ENCODE results near the gene C2CD4C.
"Not testable (repeated sequence)": the region's sequence is repeated elsewhere in the genome, so short reads cannot be mapped to it uniquely, and the experiment has no call there.

C2CD4C gene

DNA sequence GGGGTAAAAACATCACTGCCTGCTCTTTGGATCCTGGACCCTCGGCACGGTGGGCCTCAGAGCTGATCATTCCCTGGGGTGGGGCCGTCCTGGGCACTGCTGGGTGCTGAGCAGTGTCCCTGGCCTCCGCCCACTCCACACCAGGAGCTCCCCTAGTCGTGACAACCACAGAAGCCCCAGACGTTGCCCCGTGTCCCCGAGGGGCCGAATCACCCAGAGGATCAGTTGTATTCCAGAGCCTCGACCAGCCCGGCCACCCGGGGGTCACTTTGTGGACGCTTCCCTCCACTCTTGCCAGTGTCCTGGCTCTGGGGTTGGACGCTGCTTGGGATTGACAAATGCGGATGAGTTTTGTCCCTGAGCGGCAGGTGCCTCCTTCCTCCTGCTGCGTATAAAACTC lies 10.2 kb downstream of the C2CD4C start:
- DNase-seq (ENCODE audit: low read depth in 2 of 2) = no peak

DNA sequence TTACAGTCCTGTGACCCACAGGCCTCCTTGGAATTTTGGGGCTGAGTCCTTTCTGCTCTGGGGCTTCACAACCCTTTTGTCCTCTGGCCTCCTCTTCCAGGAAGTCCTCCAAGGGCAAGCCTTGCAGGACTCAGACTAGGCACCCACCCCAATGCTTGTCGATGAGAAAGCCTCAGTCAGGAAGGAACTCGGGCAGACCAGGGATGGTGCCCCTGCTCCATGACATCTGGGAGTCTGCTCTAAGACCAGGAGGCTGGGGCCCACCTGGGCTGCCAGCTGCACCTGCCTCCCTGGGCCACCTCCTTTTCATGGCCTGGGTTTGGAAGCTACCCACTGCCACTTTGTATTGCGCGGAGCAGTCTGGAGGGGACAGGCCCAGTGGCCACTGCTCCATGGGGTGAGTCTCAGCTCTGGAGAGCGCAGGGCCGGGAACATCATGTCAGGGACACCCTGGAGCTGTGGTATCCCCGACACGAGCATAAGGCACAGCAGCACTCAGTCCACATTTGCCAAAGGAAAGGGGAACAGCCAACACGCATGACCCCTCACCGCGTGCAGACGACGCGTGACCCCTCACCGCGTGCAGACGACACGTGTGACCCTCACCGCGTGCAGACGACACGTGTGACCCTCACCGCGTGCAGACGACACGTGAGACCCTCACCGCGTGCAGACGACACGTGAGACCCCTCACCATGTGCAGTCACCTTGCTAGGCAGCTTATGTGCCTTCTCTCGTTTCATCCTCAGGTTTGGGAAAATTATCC lies 10.8 kb downstream of the C2CD4C start:
- no peak for DNase-seq (ENCODE audit: low read depth in 2 of 2)

DNA sequence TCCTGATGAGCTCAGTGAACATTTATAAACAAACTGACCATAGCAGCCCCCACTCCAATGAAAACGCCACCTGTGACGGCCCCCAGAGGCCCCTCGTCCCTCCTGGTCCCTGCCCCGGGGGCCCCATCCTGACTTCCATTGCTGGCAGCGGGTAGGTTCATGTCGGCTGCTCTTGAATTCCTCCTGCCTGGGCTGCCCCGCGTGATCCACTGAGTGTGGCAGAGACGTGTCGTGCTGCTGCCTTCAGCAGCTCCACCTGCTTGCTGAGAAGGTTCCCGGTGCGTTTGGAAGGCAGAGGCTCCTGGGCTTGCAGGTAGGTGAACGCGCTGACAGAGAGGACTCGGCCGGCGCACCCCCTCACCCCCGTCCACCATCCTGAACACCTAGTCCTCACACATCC lies 11.6 kb downstream of the C2CD4C start:
- DNase-seq (ENCODE audit: low read depth in 2 of 2) = no peak

DNA sequence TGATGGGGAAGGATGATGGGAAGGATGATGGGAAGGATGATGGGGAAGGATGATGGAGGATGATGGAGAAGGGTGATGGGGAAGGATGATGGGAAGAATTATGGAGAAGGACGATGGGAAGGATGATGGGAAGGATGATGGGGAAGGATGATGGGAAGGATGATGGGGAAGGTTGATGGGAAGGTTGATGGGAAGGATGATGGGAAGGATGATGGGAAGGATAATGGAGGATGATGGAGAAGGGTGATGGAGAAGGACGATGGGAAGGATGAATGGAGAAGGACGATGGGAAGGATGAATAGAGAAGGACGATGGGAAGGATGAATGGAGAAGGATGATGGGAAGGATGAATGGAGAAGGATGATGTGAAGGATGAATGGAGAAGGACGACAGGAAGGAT lies 13.5 kb downstream of the C2CD4C start:
- no peak for DNase-seq (ENCODE audit: low read depth in 2 of 2)

DNA sequence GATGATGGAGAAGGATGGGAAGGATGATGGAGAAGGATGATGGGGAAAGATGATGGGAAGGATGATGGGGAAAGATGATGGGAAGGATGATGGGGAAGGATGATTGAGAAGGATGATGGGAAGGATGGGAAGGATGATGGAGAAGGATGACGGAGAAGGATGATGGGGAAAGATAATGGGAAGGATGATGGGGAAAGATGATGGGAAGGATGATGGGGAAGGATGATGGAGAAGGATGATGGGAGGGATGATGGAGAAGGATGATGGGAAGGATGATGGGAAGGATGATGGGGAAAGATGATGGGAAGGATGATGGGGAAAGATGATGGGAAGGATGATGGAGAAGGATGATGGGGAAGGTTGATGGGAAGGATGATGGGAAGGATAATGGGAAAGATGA lies 14.1 kb downstream of the C2CD4C start:
- not testable (repeated sequence) for DNase-seq (ENCODE audit: low read depth in 2 of 2)

DNA sequence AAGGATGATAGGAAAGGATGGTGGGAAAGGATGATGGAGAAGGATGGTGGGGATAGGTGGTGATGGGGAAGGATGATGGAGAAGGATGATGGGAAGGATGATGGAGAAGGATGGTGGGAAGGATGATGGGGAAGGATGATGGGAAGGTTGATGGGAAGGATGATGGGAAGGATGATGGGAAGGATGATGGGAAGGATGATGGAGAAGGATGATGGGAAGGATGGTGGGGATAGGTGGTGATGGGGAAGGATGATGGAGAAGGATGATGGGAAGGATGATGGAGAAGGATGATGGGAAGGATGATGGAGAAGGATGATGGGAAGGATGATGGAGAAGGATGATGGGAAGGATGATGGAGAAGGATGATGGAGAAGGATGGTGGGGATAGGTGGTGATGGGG lies 15.4 kb downstream of the C2CD4C start:
- DNase-seq (ENCODE audit: low read depth in 2 of 2) = not testable (repeated sequence)

DNA sequence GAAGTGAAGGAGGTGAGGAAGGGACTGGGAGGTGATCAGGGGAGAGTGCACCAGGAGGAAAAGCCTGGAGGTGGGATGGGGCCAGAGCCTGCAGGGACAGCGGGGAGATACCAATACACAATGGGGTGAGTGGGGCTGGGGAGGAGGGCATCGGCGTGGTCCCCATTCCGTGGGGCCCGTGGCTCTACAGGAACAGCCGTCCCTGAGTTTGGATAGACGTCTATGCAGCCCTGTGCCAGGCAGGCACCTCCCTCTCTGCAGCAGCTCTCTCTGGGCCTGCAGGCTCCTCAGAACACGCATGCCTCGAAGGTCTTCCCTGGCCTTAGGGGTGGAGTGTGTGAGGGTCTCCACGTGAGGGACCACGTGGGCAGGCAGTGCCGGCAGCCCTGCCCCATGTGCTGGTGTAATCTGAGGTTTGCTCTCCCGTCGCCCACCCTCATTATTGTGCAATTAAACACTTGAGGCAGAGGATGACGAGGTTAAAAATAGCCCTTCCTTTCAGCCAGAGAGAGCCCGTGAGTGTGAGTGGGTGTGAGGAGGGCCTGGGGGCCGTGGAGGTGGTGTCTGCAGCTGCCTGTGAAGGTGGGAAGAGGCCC lies 16.5 kb downstream of the C2CD4C start:
- no peak for DNase-seq (ENCODE audit: low read depth in 2 of 2)

DNA sequence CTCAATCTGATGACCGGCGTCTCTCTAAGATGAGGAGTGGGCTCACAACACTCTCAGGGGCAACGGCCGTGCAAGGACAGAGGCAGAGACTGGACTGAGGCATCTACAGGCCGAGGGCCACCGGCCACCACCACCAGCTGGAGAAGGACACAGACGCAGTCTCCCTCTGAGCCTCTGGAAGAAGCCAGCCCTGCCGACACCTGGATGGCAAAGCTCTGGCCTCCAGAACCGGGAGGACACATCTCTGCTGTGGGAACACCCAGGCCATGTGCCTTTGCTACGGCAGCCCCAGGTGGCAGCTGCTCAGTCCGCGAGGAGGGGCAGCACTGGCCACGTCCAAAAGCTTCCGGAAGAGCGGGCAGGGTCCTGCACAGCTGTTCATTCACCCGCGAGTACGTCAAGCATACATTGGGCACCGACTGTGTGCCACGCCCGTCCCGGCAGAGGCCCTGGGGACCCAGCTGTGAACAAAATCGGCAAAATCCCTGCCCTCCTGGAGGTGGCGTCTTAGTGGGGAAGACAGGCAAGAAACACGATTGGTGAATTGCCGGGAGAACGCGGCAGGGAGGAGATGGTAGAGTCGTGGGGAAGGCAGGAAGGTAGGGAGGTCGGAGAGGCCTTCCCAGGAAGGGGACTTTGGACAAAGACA lies 17.1 kb downstream of the C2CD4C start:
- DNase-seq (ENCODE audit: low read depth in 2 of 2) = no peak

DNA sequence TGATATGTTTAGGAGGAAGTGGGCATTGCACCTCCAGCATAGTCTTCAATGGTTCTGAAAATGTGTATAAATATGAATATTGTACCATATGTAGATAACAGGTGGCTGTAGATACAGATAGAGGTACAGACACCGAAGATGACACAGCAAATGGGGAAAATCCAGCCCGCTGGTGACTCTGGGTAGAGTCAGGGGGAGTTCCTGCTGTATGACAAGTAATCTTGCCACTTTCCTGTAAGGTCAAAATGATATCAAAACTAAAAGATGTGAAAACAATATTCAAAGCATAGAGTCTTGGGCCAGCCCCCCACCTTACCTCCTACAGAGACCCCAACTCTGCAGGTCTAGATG lies 17.8 kb downstream of the C2CD4C start:
- DNase-seq (ENCODE audit: low read depth in 2 of 2) = no peak

DNA sequence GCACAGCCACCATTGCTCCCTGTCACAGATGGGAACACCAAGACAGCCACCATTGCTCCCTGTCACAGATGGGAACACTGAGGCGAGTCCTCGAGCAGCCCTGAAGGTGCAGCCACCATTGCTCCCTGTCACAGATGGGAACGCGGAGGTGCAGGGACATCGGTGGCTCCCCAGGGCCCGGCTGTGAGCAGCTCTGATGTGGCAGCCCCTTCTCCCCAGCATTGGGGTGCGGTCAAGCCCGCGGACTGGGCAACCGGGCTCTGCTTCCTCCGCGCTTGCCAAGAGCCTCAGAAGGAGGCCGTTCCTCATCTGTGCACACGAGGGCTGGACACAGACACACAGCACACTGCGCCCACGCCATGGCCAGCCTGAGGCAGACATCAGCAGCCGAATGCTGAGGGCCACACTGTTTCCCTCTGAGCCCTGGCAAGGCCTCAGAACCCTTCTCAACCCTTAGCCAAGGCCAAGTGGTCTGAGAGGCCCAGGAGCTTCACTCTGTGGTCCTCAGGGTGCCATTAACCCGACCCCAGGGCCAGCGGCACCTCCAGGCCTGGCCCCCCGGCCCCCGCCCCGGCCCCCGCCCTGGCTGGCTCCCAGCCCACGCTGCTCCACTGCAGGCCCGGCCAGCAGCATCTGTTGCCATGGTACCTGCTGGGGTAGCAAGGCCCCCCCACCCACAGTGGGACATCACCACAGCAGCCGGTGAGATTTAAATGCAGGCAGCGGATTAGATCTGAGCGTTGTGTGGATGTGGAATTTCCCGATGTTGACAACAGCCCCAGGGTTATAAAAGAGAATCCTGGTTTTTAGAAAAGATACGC lies 18.4 kb downstream of the C2CD4C start:
- DNase-seq (ENCODE audit: low read depth in 2 of 2) = no peak

DNA sequence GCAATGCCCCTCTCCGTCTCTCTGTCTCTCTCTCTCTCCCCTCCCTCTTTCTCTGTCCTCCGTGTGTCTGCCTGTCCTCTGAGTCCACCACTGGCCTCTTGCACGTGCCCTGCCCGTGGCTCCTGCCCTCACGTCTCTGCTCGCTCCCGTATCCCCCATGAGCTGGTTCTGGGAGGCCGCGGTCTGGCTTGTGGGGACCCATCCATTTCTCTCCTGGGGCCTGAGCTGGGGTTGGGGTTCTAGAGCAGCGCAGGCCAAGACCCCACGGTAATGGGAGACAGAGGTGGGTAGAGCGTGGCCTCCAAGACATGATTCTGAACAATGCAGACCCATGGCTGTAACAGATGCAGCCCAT lies 19.0 kb downstream of the C2CD4C start:
- DNase-seq (ENCODE audit: low read depth in 2 of 2) = no peak

DNA sequence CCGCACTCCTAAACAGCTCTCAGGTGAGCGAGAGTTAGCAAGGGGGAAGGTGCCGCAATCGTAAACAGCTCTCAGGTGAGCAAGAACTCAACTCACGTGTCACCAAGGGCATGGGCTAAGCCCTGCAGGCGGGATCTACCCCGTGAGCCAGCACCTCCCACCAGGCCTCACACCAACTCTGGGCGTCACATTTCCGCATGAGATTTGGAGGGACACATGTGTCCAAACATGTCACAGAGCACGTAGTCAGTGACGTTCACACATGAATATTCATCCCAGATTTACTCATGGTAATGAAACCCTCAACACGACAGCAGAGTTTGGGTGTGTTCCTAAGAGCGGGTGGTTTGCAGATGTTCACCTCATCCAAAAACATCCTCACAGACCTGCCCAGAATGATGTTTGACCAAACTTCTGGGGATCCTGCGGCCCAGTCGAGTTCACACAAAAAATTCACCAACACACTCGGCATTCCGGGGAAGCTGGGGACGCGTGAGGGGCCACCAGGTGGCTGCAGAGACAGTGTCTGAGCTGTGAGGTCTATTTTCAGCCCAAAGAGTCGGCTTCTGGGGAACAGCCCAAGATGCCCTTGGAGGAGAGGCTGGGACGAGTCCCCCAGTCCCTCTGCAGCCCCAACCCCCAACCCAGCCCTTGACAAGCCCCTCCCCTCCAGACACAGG lies 19.6 kb downstream of the C2CD4C start:
- no peak for DNase-seq (ENCODE audit: low read depth in 2 of 2)

DNA sequence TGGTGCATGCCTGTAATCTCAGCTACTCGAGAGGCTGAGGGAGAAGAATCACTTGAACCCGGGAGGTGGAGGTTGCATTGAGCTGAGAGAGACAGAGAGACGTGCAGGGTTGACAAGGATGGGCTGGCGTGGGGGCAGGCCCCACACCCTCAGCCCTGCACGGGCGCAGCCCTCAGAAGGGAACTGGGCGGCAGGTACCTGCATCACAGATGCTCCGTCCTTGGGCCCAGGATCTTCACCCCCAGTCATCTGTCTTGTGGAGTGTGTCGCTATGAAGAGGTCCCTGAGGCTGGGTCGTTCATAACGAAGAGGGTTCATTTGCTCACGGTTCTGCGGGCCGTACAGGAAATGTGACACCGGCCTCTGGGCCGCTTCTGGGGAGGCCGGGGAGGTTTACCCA lies 20.3 kb downstream of the C2CD4C start:
- DNase-seq (ENCODE audit: low read depth in 2 of 2) = no peak

DNA sequence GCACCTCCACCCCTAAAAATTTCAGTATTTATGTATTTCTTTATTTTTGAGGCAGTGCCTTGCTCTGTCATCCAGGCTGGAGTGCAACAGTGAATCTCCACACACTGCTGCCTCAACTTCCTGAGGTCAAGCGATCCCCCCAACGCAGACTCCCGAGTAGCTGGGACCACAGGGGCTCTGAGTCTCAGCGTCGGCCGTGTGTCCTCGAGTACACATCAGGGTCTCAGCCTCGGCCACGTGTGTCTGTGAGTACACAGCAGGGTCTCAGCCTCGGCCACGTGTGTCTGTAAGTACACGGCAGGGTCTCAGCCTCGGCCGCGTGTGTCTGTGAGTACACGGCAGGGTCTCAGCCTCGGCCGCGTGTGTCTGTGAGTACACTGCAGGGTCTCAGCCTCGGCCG lies 21.2 kb downstream of the C2CD4C start:
- DNase-seq (ENCODE audit: low read depth in 2 of 2) = no peak

DNA sequence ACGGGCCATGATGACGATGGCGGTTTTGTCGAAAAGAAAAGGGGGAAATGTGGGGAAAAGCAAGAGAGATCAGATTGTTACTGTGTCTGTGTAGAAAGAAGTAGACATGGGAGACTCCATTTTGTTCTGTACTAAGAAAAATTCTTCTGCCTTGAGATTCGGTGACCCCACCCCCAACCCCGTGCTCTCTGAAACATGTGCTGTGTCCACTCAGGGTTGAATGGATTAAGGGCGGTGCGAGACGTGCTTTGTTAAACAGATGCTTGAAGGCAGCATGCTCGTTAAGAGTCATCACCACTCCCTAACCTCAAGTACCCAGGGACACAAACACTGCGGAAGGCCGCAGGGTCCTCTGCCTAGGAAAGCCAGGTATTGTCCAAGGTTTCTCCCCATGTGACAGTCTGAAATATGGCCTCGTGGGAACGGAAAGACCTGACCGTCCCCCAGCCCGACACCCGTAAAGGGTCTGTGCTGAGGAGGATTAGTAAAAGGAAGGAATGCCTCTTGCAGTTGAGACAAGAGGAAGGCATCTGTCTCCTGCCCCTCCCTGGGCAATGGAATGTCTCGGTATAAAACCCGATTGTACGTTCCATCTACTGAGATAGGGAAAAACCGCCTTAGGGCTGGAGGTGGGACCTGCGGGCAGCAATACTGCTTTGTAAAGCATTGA lies 22.2 kb downstream of the C2CD4C start:
- not testable (repeated sequence) for DNase-seq (ENCODE audit: low read depth in 2 of 2)

DNA sequence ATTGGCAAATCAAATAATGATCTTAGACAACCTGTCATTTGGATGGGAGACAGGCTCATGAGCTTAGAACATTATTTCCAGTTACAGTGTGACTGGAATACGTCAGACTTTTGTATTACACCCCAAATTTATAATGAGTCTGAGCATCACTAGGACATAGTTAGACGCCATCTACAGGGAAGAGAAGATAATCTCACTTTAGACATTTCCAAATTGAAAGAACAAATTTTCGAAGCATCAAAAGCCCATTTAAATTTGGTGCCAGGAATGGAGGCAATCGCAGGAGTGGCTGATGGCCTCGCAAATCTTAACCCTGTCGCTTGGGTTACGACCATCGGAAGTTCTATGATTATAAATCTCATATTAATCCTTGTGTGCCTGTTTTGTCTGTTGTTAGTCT lies 22.8 kb downstream of the C2CD4C start:
- DNase-seq (ENCODE audit: low read depth in 2 of 2) = not testable (repeated sequence)

DNA sequence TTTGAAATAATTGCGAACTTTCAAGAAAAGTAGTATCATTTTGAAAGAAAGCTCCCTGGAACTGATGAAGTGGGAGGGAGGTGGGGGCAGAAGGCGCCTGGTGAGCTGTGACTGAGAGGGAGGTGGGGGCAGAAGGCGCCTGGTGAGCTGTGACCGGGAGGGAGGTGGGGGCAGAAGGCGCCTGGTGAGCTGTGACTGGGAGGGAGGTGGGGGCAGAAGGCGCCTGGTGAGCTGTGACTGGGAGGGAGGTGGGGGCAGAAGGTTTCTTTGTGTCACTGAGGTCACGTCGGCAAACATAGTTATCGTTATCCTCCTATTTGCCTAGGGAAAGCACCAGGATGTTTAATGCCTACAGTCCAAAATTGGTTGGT lies 24.2 kb downstream of the C2CD4C start:
- no peak for DNase-seq (ENCODE audit: low read depth in 2 of 2)

DNA sequence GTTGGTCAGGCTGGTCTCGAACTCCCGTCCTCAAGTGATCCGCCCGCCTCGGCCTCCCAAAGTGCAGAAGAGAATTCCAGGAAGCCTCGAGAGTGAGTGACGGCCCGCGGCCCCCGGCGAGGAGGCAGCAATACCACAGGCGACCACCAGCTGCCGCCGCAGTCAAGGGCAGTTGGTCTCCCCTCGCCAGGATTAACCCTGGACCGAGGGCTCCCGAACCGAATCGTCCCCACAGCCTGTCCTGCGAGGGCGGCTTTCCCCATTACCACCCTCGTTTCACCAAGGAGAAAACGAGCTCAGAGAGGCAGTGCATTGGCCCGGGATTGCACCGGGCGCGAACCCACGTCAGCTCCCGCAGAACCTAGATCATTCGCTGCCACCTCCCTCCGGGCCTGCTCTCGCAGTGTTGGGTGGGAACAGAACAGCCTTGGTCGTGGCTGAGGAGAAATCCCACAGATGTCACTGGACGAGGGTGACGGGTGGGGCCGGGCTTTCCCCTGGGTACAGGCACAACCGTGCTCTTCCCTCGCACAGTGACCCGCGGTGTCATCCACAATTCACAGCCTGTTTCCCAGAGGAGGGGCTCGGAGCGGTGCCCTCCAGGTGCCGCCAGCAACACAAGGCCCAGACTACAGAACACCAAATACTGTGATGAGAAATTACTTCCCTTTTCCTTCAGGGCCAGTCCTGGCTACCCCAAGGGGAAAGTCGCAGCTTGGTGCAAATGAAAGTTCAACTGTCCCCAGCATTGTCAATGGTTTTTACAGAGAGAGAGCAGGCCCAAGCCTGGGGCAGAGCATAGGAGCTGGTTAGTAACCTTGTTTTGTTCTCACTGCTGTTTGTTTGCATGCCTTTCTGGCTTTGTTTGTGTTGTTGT lies 24.8 kb downstream of the C2CD4C start:
- DNase-seq (ENCODE audit: low read depth in 2 of 2) = no peak

DNA sequence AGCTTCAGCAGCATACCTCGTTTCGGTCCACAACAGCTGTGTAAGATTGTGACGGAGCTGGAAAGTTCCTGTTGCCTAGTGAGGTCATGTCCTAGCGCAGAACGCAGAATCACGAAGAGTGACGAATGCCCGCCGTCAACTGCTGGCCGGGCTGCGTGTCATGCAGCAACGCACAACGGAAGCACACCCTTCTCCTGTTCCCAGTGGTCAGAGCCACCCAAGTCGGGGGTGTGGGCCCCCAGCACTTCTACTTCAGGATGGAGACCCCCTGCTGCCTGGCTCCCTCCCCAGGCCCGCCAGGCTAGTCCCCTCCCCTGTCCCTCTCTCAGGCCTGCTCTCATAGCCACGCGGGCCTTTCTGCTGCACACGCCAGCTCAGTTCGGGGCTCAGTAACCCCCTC lies 25.9 kb downstream of the C2CD4C start:
- no peak for DNase-seq (ENCODE audit: low read depth in 2 of 2)

DNA sequence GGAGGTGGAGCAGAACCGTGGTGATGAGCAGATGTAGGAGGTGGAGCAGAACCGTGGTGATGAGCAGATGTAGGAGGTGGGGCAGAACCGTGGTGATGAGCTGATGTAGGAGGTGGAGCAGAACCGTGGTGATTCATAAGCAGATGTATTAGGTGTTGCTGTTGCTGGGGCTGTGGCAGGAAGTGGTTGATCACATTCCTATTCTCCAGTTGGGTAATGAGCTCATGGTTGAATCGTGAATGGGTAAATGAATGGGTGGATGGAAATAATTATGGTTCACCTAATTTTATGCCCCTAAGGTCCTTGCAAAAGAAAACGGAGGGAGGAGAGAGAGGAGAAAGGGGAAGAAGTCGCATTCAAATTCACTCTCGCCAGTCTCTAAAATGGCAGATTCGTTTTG lies 26.4 kb downstream of the C2CD4C start:
- not testable (repeated sequence) for DNase-seq (ENCODE audit: low read depth in 2 of 2)
